BLaER1 (cell line): ENCODE measurements around the gene ANKRD13A.

Experiments used
- H3K27ac ChIP-seq: shearing (Covaris generic); formaldehyde crosslinking; 2 replicates; pipeline ENCODE4 v1.8.1; 2022
- H3K27me3 ChIP-seq: shearing (Covaris generic); formaldehyde crosslinking; 2 replicates; pipeline ENCODE4 v1.8.1; 2022
- H3K36me3 ChIP-seq: shearing (Covaris generic); formaldehyde crosslinking; 2 replicates; pipeline ENCODE4 v1.8.1; 2022
- H3K4me1 ChIP-seq: shearing (Covaris generic); formaldehyde crosslinking; 2 replicates; pipeline ENCODE4 v1.8.1; 2022
- H3K4me2 ChIP-seq: shearing (Covaris generic); formaldehyde crosslinking; 2 replicates; pipeline ENCODE4 v1.8.1; 2022
- H3K4me3 ChIP-seq: shearing (Covaris generic); formaldehyde crosslinking; 2 replicates; pipeline ENCODE4 v1.8.1; 2022
- H3K9ac ChIP-seq: shearing (Covaris generic); formaldehyde crosslinking; 2 replicates; pipeline ENCODE4 v1.8.1; 2022
- H3K9me3 ChIP-seq: shearing (Covaris generic); formaldehyde crosslinking; 2 replicates; pipeline ENCODE4 v1.8.1; 2022
- H4K20me1 ChIP-seq: shearing (Covaris generic); formaldehyde crosslinking; 2 replicates; pipeline ENCODE4 v1.8.1; 2022
- Cebpa-rat ChIP-seq: shearing (Covaris generic); IDR thresholded peaks from 2 replicates; pipeline ENCODE4 v1.8.1; 2022

Gene ANKRD13A

GRCh38 chr12:109995361-109995685 lies 3.9 kb upstream of the ANKRD13A start:
- TF ChIP-seq Cebpa-rat: no peak
- Histone ChIP-seq H3K4me2 (peak overlapping the region; percentile 87), H3K27me3 (peaks cover 14% of the 10 kb centered on the region), H4K20me1 (peaks cover 58% of the 10 kb centered on the region), H3K4me1 (peaks cover 44% of the 10 kb centered on the region), H3K9me3 (no peaks in the 10 kb centered on the region), H3K4me3 (peak overlapping the region; percentile 98), H3K27ac (peak overlapping the region; percentile 97), H3K9ac (peak overlapping the region; percentile 97), H3K36me3 (peaks cover 29% of the 10 kb centered on the region)

- H3K27ac ChIP-seq: peak within 1 kb of the TSS; percentile 97
- H3K4me2 ChIP-seq: peak within 1 kb of the TSS; percentile 87
- no peak for TF ChIP-seq Cebpa-rat
- peak within 1 kb of the TSS; percentile 98 for H3K4me3 ChIP-seq
- no peaks in the 10 kb centered on the region for H3K9me3 ChIP-seq
- H4K20me1 ChIP-seq: peaks cover 58% of the 10 kb centered on the region
- H3K27me3 ChIP-seq: peaks cover 20% of the 10 kb centered on the region
- peak within 1 kb of the TSS; percentile 97 for H3K9ac ChIP-seq
- peaks cover 50% of the 10 kb centered on the region for H3K4me1 ChIP-seq
- H3K36me3 ChIP-seq: peaks cover 23% of the 10 kb centered on the region
Measured at GRCh38 chr12:109995686-109996482, 3.3 kb upstream of the ANKRD13A start, which contains the start of gene GIT2. GIT2 (minus strand) TSS chr12:109996368; CDS start chr12:109996224, 144 bp downstream.

GRCh38 chr12:109996483-109996853 lies 2.8 kb upstream of the ANKRD13A start:
- H3K4me1 ChIP-seq: peaks cover 50% of the 10 kb centered on the region
- peak overlapping the region; percentile 98 for H3K4me3 ChIP-seq
- peak overlapping the region; percentile 97 for H3K27ac ChIP-seq
- no peaks in the 10 kb centered on the region for H3K9me3 ChIP-seq
- no peak for TF ChIP-seq Cebpa-rat
- H3K9ac ChIP-seq: peak overlapping the region; percentile 97
- H3K4me2 ChIP-seq: peak overlapping the region; percentile 87
- H4K20me1 ChIP-seq: peaks cover 60% of the 10 kb centered on the region
- H3K36me3 ChIP-seq: peaks cover 18% of the 10 kb centered on the region
- H3K27me3 ChIP-seq: peaks cover 26% of the 10 kb centered on the region

GRCh38 chr12:109997393-109997792 lies 1.8 kb upstream of the ANKRD13A start:
- H3K27ac ChIP-seq: no peak overlapping the region
- H3K4me1 ChIP-seq: peaks cover 50% of the 10 kb centered on the region
- no peak overlapping the region for H3K4me2 ChIP-seq
- peaks cover 27% of the 10 kb centered on the region for H3K27me3 ChIP-seq
- no peak for TF ChIP-seq Cebpa-rat
- no peak overlapping the region for H3K9ac ChIP-seq
- peaks cover 55% of the 10 kb centered on the region for H4K20me1 ChIP-seq
- H3K36me3 ChIP-seq: peaks cover 9% of the 10 kb centered on the region
- H3K9me3 ChIP-seq: no peaks in the 10 kb centered on the region
- no peak overlapping the region for H3K4me3 ChIP-seq

GRCh38 chr12:109998241-109998903 lies 858 bp upstream of the ANKRD13A start:
- Histone ChIP-seq H3K36me3 (peaks cover 9% of the 10 kb centered on the region), H4K20me1 (peaks cover 47% of the 10 kb centered on the region)
- no peak for TF ChIP-seq Cebpa-rat

GRCh38 chr12:109999649-109999971 lies 380 bp downstream of the ANKRD13A start:
- Histone ChIP-seq H4K20me1 (peaks cover 41% of the 10 kb centered on the region), H3K4me2 (peak overlapping the region; percentile 90), H3K9me3 (no peaks in the 10 kb centered on the region), H3K9ac (peak overlapping the region; percentile 96), H3K36me3 (peaks cover 13% of the 10 kb centered on the region), H3K27me3 (peaks cover 27% of the 10 kb centered on the region), H3K27ac (peak overlapping the region; percentile 96), H3K4me3 (peak overlapping the region; percentile 92), H3K4me1 (peaks cover 34% of the 10 kb centered on the region)
- no peak for TF ChIP-seq Cebpa-rat

More at GRCh38 chr12:109998241-109998903, 858 bp upstream of the ANKRD13A start:
- Histone ChIP-seq H3K27ac (peak overlapping the region; percentile 96), H3K4me2 (peak overlapping the region; percentile 90), H3K4me3 (peak overlapping the region; percentile 92), H3K27me3 (peaks cover 27% of the 10 kb centered on the region), H3K9ac (peak overlapping the region; percentile 96), H3K9me3 (no peaks in the 10 kb centered on the region), H3K4me1 (peaks cover 46% of the 10 kb centered on the region)

- H3K9me3 ChIP-seq: no peaks in the 10 kb centered on the region
- H3K4me2 ChIP-seq: peak overlapping the region; percentile 90
- TF ChIP-seq Cebpa-rat: no peak
- peaks cover 13% of the 10 kb centered on the region for H3K36me3 ChIP-seq
- peaks cover 27% of the 10 kb centered on the region for H3K27me3 ChIP-seq
- H3K4me1 ChIP-seq: peaks cover 31% of the 10 kb centered on the region
- peak overlapping the region; percentile 92 for H3K4me3 ChIP-seq
- no peak overlapping the region; the same call in 1 of the 2 replicates for H3K27ac ChIP-seq
- H4K20me1 ChIP-seq: peaks cover 37% of the 10 kb centered on the region
- H3K9ac ChIP-seq: peak overlapping the region; percentile 96
Measured at GRCh38 chr12:109999983-110000505, 814 bp downstream of the ANKRD13A start.

GRCh38 chr12:110001596-110001995 lies 2.4 kb downstream of the ANKRD13A start:
- Histone ChIP-seq H4K20me1 (peaks cover 34% of the 10 kb centered on the region), H3K36me3 (peaks cover 13% of the 10 kb centered on the region), H3K27me3 (peaks cover 27% of the 10 kb centered on the region), H3K9ac (no peak overlapping the region), H3K4me2 (0 out of 2 replicates have a peak overlapping the region, but pooled peaks have one; percentile 90), H3K9me3 (no peaks in the 10 kb centered on the region), H3K27ac (no peak overlapping the region), H3K4me3 (no peak overlapping the region), H3K4me1 (peaks cover 30% of the 10 kb centered on the region)
- no peak for TF ChIP-seq Cebpa-rat

- H3K9me3 ChIP-seq: no peaks in the 10 kb centered on the region
- no peak for TF ChIP-seq Cebpa-rat
- H4K20me1 ChIP-seq: peaks cover 35% of the 10 kb centered on the region
- H3K36me3 ChIP-seq: peaks cover 13% of the 10 kb centered on the region
- no peak overlapping the region for H3K4me3 ChIP-seq
- H3K27me3 ChIP-seq: peaks cover 27% of the 10 kb centered on the region
- peaks cover 25% of the 10 kb centered on the region for H3K4me1 ChIP-seq
- no peak overlapping the region for H3K27ac ChIP-seq
- H3K9ac ChIP-seq: no peak overlapping the region
- H3K4me2 ChIP-seq: no peak overlapping the region
Measured at GRCh38 chr12:110002676-110003515, 3.7 kb downstream of the ANKRD13A start.
